GM10248 (cell line): Measurements from ENCODE around the gene COTL1.
A peak's percentile ranks its signal among the peaks of the same experiment; 100 is the strongest.
"Not testable (repeated sequence)": the region's sequence is repeated elsewhere in the genome, so short reads cannot be mapped to it uniquely, and the experiment has no call there.

Experiments
- CTCF ChIA-PET: fragments of 300-600 bp; sonication (Branson Sonifier 250); formaldehyde crosslinking; extraction: SDS; loops from one replicate; lab custom pipeline; 2021; ENCODE audit warnings: antibody characterized with exemption; lab: Yijun Ruan, JAX
- POLR2A ChIA-PET: fragments of 350-650 bp; sonication (Branson Sonifier 250); formaldehyde crosslinking; extraction: SDS; loops from one replicate; lab custom pipeline; 2020; ENCODE audit warnings: antibody characterized with exemption; lab: Yijun Ruan, JAX
- DNase-seq: peaks from one replicate; pipeline ENCODE4 v3.0.0; 2012; ENCODE audit errors: extremely low spot score
- TF ChIP-seq, protein P1 (sequence below): IDR thresholded peaks from 2 replicates; pipeline ENCODE4 v1.5.1; 2012; ENCODE audit warnings: mild to moderate bottlenecking, low read depth; ENCODE audit errors: extremely low read depth, missing control alignments, control extremely low read depth

The COTL1 gene

GRCh38 chr16:84562174-84562815 is 55.6 kb downstream of the COTL1 start:
- peak; percentile 73 for DNase-seq
- ChIA-PET POLR2A (interaction anchor here (2.3 kb wide), 1 partner anchor 38 kb away, joined by 5 read pairs; no protein-coding TSS in a partner anchor), CTCF (interaction anchor here (0.8 to 3.1 kb wide), 8 partner anchors 10 to 286 kb away, joined by 3 to 10 read pairs (median 5); no protein-coding TSS in a partner anchor)
- TF ChIP-seq, protein P1, sequence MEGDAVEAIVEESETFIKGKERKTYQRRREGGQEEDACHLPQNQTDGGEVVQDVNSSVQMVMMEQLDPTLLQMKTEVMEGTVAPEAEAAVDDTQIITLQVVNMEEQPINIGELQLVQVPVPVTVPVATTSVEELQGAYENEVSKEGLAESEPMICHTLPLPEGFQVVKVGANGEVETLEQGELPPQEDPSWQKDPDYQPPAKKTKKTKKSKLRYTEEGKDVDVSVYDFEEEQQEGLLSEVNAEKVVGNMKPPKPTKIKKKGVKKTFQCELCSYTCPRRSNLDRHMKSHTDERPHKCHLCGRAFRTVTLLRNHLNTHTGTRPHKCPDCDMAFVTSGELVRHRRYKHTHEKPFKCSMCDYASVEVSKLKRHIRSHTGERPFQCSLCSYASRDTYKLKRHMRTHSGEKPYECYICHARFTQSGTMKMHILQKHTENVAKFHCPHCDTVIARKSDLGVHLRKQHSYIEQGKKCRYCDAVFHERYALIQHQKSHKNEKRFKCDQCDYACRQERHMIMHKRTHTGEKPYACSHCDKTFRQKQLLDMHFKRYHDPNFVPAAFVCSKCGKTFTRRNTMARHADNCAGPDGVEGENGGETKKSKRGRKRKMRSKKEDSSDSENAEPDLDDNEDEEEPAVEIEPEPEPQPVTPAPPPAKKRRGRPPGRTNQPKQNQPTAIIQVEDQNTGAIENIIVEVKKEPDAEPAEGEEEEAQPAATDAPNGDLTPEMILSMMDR = no peak

DNA sequence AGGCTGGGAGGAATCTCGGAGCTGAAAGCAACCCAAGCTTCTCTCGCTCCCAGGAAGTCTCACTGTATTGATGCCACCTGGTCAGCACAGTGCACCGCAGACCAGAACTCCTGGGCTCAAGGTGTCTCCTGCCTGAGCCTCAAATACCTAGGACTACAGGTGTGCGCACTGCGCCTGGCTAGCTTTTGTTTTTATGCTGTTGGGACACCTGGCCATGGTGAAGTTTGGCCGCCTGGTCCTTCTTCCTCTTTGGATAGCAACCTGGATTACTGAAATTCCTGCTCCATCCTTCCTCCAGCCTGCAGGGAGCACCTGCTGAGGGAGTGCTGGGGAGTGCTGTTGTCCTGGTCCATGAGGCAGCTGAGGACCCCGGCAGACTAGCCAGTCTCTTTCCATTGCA is 56.6 kb downstream of the COTL1 start:
- TF ChIP-seq, protein P1 = no peak
- no peak for DNase-seq
- POLR2A ChIA-PET = interaction anchor here (0.7 kb wide), 1 partner anchor 912 kb away, joined by 6 read pairs; no protein-coding TSS in a partner anchor
- CTCF ChIA-PET = interaction anchor here (0.8 to 1.0 kb wide), 2 partner anchors 8 to 29 kb away, joined by 3 read pairs; no protein-coding TSS in a partner anchor

- DNase-seq = no peak
- TF ChIP-seq, protein P1 = no peak
- CTCF ChIA-PET = interaction anchor here (0.8 kb wide), 1 partner anchor 28 kb away, joined by 3 read pairs; no protein-coding TSS in a partner anchor
- POLR2A ChIA-PET = no interaction called here
Measured at GRCh38 chr16:84560269-84560668, 57.6 kb downstream of the COTL1 start.

- ChIA-PET CTCF (interaction anchor here (0.9 kb wide), 1 partner anchor 48 kb away, joined by 3 read pairs; no protein-coding TSS in a partner anchor), POLR2A (no interaction called here)
- no peak for DNase-seq
- TF ChIP-seq, protein P1 = no peak
Measured at GRCh38 chr16:84559311-84559932, 58.5 kb downstream of the COTL1 start.

GRCh38 chr16:84558850-84559249 is 59.0 kb downstream of the COTL1 start:
- POLR2A ChIA-PET, DNase-seq: not testable (repeated sequence)
- CTCF ChIA-PET = interaction anchor here (0.9 kb wide), 1 partner anchor 48 kb away, joined by 3 read pairs; no protein-coding TSS in a partner anchor

- TF ChIP-seq, protein P1 = no peak
- ChIA-PET CTCF (interaction anchor here (1.2 kb wide), 1 partner anchor 19 kb away, joined by 3 read pairs; no protein-coding TSS in a partner anchor), POLR2A (no interaction called here)
- no peak for DNase-seq
Measured at GRCh38 chr16:84557504-84557903, 60.4 kb downstream of the COTL1 start.
